IPS-NIHi11 (cell line): ENCODE measurements around the gene VGLL4.

ENCODE experiments used
- DNase-seq: peaks from one replicate; pipeline ENCODE4 v3.0.0; 2012; ENCODE audit warnings: mixed read lengths, low spot score

Gene VGLL4

DNA sequence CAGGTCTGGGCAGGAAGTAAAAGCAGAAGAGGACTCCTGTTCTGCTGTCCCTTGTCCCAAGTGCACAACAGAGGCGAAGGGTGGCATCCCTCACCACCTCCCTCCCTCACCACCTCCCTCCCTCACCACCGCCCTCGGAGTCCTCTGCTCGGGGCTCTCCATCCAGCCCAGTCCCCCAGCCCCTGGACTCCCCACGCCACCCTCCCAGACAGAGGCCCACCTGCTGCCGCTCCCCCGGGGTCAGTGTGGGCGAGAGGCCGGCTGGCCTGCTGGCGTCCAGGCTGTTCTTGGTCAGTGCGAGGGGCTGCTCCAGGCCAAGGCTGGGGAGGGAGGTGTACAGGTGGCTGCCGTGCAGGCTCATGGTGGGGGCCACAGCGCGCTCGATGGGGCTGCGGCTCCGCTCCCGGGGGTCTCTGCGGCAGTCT is 79.1 kb downstream of the VGLL4 start:
- DNase-seq, result no peak

GRCh38 chr3:11563865-11564185 is 79.9 kb downstream of the VGLL4 start:
- DNase-seq, result no peak

DNA sequence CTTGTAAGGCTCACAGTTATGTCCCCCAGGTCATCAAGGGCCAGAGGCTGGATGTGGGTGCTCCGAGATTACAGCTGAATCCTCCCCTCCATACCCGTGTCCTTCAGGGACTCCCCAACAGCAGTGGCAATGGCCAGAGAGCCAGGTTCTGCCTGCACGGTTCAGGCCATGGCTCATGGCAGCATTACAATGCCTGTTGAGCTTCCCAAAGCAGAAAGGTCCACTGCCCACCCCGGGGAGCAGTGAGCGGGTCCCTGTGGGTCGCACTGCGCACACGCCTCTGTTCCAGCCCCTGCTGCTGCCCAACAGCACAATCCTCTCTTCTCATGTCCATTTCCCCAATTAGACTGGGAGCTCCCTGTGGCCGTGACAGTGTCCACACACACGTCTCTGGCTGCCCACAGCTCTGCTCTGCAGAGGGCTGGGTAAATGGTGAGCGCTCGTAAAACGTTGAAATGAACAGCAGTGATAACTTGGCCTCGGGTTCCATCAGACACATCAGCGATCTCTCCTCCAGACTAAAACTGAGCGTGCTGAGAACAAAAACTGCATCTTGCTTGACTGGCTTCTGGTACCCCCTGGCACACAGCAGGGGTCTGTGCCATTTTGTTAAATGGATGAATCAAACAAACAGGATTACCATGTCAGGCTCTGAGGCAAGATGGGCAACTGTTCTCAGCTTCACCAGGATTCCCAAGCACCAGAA is 80.4 kb downstream of the VGLL4 start:
- DNase-seq, result no peak

DNA sequence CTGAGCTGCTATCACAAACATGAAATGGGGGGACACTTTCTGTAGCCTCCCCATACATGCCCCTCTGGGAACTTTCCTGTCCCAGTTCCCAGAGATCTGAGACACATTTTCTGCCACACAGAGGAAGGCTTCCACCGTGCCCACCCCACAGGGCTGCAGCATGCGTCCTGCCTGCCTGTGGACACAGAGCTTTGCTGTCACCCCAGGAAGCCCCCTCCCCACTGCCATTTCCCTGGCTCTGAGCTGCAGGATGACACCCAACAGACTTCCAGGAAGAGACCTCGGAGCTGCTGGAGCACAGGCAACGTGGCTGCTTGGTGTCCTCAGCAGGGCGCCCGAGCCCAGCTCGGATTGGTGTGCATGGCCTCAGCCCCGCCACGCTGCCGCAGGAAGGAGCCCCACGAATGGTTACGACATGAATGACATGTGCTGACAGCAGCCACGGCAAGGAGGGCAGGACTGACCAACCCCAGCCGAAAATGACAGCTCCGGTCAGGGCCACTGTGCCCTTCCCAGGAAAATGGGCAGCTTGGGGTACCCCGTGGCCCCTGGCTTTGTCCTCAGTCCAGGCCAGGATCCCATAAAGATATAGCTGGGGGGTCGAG is 81.3 kb downstream of the VGLL4 start:
- no peak for DNase-seq

- DNase-seq, result no peak
These were observed 83.0 kb downstream of the VGLL4 start for GRCh38 chr3:11560746-11561145.

DNA sequence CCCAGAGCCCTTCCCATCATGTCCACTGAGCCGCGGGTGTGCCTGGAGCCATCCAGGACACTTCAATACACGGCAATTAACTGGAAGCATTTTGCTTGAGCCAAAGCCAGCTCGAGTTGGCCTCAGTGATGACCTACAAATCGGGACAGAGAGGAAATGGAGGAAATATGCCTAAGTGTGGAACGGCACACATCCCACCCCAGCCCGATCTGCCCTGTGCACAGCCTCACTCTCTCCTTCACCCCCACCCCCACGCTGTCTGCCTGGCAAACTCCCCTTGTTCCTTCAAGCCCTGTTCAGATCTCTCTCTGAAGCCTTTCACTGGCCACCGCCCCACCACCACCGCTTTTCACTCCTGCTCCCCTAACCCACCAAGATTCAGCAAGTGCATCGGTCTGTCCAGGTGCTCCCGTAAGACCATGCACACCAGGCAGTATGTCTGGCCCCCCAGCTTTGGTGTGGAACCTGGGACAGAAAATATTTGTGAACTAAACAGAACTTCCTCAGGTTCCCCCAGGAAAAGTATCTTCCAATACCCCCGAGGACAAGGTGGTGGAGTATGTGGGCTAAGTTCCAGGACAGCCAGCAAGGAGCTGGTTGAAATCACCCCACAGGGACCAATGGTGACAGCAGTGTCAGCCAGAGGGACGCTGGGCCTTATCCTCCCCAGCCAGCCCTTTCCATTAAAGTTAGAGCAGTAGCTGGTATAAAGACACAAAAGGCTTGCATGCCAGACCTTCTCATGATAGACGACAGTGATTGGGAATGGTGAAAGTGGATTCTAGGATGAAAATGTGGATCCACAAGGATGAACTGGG is 83.7 kb downstream of the VGLL4 start:
- DNase-seq, result no peak

DNA sequence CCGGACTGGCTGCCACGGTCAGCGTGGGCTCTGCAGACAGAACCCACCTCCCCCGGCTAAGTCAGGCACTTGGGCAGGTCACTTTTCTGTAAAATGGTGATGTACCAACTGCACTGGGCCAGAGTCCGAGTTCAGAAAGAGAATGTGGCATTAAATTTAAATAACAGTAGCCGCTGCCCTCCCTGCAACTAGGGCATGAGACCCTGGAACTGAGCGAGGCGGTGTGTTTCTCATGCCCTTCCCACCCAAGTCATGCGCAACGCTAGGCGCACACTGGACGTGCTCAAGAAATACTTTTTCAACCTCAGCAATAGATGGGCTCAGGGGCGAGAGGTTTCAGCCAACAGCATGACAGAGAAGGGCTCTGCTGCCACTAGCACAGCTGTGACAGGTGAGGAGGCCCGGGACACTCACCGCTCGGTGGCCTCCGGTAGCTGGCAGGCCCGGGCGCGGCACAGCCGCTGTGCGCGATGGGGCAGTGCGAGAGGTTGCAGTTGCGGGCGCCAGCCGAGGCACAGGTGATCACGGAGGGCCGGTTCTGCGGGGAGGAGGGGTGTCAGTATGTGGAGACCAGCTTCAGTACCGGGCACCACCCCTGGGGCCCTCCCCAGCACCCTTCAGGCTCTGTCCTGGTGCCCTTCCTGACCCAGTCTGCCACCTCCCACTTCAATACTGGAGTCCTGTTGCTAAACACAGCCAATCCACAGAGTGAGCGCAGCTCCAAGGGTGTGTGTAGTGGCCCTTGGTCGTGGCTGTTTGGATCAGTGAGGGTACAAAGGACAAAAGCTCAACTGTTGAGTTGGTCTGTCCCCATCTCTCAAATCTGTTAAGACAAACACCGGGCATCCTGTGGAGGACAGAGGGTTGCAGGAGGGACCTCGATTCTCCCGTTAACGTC is 84.5 kb downstream of the VGLL4 start:
- no peak for DNase-seq

DNA sequence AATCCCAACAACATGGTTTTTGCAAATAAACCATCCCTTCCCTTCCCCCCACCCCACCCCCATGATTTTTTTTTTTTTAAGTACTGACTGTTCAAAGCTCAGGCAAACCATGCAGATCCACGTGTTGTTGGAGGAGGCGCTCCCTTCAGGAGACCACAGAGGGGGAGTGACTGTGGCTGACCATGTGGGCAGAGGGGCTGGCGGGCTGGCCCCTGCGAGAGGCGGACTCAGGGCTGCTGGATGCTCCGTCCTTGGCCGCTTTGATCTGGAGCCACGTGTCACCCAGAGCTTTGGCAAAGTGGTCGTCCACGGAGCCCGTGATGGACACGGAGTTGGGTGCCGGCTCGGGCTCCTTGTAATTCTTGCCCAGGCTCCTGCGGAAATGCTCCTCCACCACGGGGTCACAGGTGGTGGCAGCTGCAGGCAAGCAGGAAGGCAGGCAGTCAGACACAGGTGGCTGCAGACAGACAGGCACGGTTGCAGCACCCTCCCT is 85.3 kb downstream of the VGLL4 start:
- no peak for DNase-seq

DNA sequence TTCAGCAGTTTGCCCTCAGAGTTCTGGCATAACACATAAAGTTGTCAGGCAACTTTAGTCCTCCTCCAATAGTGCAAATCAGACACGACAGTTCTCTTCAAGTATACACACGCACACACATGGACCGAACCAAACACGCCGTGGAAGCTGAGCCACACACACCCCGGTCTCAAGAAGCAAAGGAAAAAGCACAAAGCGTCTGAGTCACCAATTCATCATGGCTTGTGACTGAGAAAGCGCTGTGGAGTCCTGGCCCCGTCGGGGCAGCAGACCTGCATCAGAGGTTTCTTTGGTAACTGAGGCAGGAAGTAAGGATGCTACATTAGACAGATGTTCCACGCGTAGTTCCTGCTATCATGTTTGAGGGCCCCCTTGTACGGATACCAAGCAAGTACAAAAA is 85.7 kb downstream of the VGLL4 start:
- DNase-seq, result no peak

- DNase-seq, result no peak
These were observed 86.7 kb downstream of the VGLL4 start for GRCh38 chr3:11556851-11557644.

DNA sequence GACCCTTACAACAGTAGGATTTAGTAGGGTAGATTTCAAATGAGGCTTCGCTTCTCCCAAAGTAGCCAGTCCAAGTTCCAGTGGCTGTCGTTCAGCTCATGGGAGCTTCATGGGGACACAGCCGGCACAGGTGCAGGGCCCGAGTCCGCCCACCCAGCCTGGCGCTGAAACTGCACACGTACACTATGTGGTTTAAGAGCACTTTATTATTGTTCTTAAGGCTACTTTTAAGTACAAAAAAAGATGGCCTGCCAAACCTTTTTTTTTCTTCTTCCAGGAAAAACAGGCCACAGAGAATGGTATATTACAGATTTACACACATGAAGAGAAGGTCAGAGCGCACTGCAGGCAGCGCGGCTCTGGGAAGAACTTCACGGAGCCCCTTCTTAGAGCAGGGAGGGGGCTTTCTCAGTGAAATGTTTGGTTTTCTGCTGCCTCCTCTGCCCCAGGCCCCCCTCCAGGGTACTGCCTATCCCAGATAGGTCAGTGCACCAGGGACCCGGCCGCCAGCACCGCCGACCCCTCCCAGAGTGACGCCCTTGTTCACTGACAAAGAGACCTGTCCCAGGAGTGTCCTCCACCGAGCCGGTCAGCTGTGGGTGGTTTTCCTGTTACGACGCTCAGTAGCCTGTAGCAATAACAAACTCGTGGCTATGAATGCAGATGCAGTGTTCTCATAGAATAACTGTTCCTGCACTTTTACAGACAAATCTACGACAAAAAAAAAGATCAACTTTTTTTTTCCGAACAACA is 87.7 kb downstream of the VGLL4 start:
- DNase-seq, result no peak

DNA sequence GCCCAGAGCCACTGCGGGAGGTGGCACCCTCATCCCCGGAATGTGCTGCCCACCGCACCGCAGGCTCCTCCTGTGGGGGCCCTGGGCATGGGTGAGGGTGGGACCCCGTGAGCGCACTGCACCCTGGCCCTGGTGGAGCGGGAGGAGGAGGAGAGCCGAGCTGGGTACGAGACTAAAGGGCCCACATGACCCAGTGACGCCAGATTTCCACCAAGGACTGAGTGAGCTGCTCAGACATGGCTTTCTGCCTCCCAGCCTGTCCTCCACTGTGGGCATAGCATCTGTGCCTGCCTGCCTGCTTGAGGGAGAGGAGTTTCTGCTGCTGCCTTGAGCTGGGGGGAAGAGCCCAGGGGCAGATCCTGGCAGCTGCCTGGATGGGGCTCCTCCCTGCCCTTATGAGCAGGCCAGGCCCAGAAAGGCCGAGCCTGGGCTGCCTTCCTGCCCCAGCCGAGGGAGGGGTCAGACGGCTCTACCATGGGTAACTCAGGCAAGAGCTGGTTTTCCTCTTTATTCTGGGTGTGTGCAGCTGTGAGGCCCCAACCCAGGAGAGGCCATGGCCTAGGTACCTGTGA is 88.4 kb downstream of the VGLL4 start:
- DNase-seq, result no peak

GRCh38 chr3:11554666-11555065 is 89.0 kb downstream of the VGLL4 start:
- no peak for DNase-seq

GRCh38 chr3:11554236-11554610 is 89.5 kb downstream of the VGLL4 start:
- no peak for DNase-seq

- no peak for DNase-seq
These were observed 90.1 kb downstream of the VGLL4 start for GRCh38 chr3:11553436-11554235.

DNA sequence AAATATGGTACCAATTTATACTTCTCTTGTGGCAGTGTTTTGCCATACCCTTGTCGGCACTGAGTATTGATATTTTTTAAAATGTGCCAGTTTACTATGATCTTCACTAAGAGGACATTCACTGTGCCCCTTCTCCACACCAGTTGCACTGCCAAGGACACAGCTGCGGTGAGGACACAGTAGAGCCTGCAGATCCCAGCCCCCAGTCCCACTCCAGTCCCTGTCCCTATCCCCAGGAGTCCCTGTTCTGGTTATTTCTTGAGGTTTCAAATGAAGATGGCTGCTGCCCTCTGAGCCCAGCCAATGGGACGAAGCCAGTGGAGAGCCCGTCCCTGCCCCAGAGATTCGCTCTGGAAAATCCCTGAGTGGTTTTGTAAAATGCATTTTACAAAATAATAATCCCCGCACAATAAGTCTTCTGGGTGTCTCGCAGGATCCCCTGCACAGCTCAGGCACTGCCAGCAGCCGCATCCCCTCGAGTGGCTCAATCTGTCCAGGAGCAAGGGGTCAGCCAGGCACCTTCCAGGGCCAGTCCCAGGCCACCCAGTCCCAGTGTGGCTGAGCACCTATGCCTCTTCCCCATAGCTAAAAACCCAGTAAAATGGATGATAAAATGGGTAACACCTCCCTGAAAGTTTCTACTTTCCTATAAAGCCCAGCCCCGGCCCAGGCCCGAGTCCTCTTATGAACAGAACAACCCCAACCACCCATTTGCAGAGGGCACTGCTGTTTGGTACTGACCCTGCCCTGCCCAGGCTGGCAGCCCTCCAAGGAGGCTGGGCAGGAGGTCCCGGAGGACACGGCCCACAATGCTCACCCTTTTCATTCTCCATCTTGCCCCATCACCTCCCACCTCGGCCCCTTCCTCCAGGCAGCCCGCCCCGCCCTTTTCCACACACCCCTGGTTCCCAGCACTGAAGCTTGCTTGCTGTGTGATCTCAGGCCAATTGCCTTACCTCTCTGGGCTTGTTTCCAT is 91.1 kb downstream of the VGLL4 start:
- no peak for DNase-seq

GRCh38 chr3:11551036-11551435 is 92.7 kb downstream of the VGLL4 start:
- no peak for DNase-seq

DNA sequence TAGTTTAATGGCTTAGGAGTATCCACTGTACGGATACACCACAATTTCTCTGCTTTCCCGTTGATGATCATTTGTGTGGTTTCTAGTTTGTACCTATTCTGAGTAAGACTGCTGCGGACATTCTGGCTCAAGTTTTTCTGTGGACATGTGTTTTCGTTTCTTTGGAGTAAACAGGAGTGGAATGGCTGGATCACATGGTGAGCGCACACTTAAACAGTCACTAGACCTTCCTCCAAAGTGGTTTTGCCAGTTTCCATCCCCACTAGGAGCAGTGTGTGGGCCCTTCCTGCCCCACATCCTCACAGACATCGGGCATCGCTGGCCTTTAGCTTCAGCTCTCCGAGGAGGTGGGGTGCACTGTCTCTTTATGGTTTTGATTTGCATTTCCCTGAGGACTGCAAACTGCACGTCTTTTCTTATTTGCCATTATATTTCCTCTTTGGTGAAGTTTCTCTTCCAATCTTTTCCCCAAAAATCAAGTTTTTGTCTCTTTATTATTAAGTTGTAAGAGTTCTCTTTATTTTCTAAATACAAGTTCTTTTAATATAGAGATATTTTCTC is 94.1 kb downstream of the VGLL4 start:
- DNase-seq, result no peak
